Spleen (tissue), 7 donors: ENCODE results near the gene CUL1.

ENCODE experiments used
- CTCF ChIP-seq, 11 experiments: fragments of 200-600 bp in 7 of 11; fragments of 450-650 bp in 4 of 11; sonication (generic) in 4 of 11; IDR thresholded peaks in 8 of 11; conservative IDR thresholded peaks in 3 of 11; 1 replicate in 7 of 11; 2 replicates in 4 of 11; pipeline versions ENCODE4 v1.4.0 to v1.8.0; 2016 to 2021; ENCODE audit warnings: antibody characterized with exemption in 11 of 11, inconsistent platforms in 4 of 11, mild to moderate bottlenecking in 1 of 11
- POLR2A ChIP-seq, 3 donors: fragments of 450-650 bp; IDR thresholded peaks; one replicate each; pipeline ENCODE4 v1.5.1; 2017; ENCODE audit warnings: antibody characterized with exemption in 3 of 3, mild to moderate bottlenecking in 1 of 3
- donor health status: DM: no; HTN: no; CAD: no; lungs with moderate emphysema.
- donor health status: DM: no; HTN: no; CAD: no.
- donor health status: DM: no; HTN: no; CAD: no.

GRCh38 chr7:148687555-148687954 lies 11.1 kb upstream of the CUL1 start:
- TF ChIP-seq CTCF (IDR thresholded peaks at IDR 0.05 in 8 of 11, conservative IDR thresholded peaks at IDR 0.05 in 3 of 11) = no peak
- no peak for TF ChIP-seq POLR2A (IDR thresholded peaks at IDR 0.05)
